DMS153 treated with DMSO at 0.1 percent for 48 hours (cell line): Measurements from ENCODE around the gene FAM81A.
"Not testable (repeated sequence)": the region's sequence is repeated elsewhere in the genome, so short reads cannot be mapped to it uniquely, and the experiment has no call there.

ENCODE experiments used
- DNase-seq: peaks from one replicate; lab custom pipeline; 2025; ENCODE audit not compliant: unreplicated experiment; lab: John Stamatoyannopoulos, UW

FAM81A gene

DNA sequence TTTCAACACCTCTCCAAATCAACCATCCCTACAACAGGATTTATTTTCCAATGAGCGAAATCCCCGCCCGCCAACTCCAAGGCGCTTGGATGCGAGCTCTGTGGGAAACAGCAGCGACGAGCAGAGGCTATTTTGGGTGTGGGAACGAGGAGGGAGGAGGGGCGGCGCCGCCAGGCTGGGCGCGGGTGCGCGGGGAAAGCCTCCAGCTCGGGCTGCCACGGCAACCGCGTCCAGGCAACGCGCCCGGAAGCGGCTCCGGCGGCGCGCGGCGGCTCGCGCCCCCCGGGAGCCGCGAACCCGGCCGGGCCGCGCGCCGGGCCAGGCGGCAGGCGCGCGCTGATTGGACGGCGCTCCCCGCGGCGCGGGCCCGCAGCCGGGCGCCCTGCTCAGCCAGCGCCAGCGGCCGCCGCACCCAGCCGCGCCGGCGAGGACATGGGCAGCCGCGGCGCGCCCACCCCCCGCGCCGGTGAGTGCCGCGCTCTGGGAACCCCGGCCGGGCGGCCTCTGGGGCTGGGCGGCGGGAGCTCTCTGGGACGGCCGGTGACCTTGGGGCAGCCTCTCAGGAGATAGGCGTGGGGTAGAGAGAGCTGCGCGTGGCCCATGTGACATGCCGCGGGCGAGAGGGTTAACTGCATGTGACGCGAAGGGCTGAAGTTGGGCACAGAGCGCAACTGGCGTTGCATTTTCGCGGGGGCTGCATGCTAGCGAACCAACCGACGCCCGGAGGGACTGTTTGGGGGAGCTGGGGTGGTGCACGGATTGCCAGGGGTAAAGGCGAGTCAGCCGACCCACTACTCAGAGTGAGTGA is at the start of gene FAM81A:
TSS of gene FAM81A (plus strand) at position 370 of the 808 bp plus-strand sequence. CDS start 20,441 bp downstream, outside the sequence.
- DNase-seq: peak; percentile 19

DNA sequence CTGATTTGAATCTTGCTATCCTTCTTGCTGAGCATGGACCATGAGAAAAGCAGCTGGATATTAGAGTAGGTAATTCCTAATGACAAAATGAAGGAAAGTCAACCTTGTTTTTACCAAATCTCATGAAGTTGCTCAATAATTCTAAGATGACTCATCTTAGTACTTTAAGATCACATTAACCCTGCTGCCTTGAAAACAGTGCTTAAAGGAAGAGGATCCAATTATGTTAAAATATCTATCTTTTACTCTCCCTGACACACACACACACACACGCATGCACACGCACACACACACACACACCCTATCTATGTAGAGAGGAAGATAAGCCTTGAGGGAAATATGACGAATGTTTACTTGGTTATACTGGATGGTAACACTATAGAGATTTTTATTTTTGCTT is 49.3 kb upstream of the FAM81A start:
- DNase-seq: no peak

DNA sequence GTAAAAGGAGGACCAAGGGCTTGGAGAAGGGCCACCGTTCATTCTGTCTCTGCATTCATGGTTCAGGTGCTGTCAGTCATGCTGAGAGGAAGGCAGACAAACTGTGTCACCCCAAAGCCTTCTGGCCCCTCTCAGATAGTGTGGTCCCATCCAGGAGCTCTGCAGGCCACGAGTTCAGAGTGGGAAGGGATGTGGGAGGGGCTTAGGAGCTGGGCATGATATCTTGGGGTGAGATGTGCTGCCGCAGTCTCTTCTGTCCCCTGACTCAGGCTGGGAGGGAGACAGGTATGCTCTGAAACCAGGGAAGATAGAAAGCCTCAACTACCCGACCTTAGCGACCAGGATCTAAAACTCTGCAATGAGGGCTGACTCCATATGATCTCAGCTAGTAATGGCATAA is 45.7 kb upstream of the FAM81A start:
- DNase-seq: no peak

GRCh38 chr15:59394166-59394661 is 43.8 kb upstream of the FAM81A start:
- DNase-seq: no peak

GRCh38 chr15:59396211-59396610 is 41.8 kb upstream of the FAM81A start:
- no peak for DNase-seq

DNA sequence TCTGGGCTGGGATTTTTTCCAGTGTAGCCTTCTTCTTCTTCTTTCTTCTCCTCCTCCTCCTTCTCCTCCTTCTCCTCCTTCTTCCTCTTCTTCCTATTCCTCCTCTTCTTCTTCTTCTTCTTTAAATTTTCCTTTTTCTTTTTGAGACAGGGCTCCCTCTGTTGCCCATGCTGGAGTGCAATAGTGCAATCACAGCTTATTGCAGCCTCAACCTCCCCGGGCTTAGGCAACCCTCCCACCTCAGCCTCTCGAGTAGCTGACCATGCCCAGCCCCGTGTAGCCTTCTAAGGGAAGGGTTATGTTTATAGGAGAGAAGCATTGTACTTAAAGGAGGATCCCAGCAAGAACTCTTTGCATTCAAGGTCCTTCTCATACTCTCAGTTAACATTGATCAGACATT is 41.3 kb upstream of the FAM81A start:
- DNase-seq: no peak

DNA sequence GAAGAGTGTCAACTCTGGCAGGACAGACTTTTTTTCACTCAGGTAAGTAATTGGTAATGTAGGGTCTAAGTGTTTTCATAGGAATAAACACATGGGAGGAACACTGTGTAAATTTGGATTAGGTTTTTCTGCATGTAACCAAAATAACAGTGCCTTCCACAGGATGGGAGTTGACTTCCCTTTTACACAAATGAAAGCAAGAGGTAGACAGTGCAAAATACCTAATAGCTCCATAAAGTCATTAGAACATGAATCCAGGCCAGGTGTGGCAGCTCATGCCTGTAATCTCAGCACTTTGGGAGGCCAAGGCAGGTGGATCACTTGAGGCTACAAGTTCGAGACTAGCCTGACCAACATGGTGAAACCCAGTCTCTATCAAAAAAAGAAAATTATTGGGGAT is 39.8 kb upstream of the FAM81A start:
- DNase-seq: no peak

DNA sequence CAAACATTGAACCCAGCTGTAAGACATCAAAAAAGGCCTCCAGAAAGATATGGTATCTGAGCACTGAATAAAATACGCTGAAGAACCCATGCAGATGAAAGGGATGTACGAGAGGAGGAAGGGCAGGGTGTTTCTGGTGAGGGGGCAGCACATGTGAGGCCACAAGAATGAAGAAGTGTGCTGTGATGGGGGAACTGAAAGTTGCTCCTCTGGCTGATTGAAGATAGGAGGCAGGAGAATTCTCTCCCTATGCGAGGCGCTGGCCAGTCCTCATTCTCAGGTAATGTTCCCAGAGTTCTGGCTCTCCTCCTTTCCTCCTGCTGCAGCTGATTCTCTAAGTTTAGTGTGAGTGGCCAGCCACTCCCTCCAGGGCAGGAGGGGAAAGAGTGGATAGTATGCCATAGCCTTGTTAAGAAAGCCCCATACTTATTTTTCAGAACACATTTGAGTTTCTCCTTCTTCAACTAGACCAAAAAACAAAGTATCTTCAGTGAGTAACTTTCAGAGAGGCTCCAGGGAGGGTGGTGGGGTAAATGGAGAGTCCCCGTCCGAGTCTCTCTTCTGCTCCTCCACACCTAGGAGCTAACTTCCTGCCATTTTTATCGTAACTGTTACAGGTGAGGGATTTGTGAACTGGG is 38.4 kb upstream of the FAM81A start:
- no peak for DNase-seq

DNA sequence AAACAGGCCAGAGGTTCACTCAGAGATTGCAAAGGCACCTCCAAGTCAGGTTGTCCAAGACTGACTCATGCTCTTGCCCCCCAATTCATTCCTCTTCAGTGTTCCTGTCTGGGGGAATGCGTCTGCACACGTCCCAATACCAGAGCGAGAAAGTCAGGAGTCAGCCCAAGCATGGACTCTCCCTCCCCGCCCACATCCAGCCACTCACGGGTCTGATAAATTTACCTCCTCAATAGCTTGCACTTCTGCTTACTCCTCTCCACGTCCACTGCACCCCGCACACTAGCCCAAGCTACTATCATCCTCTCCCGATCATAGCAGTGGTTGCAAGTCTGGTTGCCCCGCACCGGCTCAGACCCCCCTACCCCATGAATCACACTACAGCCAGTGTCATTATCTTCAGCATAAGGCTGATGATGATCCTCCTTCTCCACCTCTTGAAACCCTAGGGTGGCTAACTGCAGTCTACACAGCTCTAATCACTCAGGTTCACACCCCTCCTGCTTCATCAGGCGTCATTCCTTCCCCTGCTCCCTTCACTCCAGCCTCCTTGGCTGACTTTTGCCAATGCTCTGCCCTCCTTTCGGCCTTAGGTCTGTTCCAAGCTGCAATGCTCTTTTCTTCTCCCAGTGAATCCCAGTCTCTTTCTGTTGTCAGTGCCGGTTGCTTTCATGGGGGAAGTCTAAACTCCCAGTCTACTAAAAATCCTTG is 37.7 kb upstream of the FAM81A start:
- no peak for DNase-seq

- not testable (repeated sequence) for DNase-seq
These were observed 36.7 kb upstream of the FAM81A start for GRCh38 chr15:59401051-59401823.

DNA sequence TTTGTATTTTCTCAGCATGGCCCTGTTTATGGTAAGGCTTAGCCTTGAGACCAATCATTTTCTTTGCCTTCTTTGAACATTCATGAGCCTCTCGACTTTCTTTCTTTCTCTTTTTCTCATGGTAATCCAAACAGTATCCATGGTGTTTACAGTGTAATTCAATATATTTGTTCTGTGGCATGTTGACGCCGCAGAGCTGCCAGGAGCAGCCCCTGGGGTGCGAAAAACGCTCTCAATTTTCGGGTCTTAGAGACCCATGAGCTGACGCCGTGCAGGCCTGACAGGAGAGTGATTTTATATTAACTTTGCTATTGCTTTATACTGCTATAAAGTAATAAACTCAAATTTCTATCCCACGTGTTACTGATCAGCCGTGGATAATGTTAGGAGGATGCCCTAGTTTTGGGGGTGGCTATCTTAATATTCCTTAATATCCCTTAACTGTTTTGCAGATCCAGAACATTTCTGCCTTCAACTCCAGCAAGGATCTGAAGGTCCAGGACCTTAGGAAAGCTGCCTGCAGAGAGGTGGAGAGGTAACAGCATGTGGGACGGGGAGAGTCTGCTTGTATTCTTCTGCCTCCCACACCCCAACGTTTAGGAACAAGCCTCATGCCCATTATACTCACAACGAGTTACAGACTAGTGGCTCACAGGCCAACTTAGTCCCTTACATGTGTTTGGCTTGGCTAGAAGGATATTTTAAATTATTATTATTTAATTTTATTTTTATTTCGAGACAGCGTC is 36.0 kb upstream of the FAM81A start:
- peak; percentile 0 for DNase-seq

- DNase-seq: no peak
These were observed 32.9 kb upstream of the FAM81A start for GRCh38 chr15:59405079-59405478.

DNA sequence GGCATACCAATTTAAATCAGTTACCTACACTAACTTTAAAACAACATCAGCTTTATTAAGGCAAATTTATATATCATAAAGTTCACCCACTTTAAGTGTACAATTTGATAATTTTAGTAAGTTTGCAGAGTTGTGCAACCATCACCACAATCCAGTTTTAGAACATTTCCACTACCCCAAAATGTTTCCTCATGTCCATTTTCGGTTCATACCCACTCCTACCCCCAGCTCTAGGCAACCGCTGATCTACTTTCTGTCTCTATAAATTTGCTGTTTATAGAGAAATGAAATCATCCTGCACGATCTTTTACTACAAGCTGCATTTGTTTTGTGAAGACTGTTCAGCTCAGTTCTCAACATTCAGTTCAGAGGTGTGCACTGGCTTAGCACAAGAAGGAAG is 31.5 kb upstream of the FAM81A start:
- no peak for DNase-seq

DNA sequence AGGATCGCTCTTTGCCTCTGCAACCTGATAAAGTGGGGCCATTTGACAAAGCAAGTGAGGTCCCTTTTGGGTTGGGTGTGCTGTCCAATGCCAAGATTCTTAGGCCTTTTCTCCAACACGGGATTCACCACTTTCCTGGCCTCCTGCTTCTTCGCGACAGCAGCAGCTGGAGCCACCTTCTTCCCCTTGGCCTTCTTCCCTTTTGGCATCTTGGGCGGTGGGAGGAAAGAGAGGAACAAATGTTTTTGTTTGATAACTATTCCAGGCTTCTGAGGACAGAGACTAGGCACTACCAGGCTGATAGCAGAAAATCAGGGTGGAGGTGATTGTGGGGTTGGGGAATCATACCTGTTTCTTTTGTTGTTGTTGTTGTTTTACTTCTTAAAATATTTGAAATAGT is 30.0 kb upstream of the FAM81A start:
- no peak for DNase-seq

GRCh38 chr15:59410391-59410896 is 27.5 kb upstream of the FAM81A start:
- no peak for DNase-seq

GRCh38 chr15:59413577-59413976 is 24.4 kb upstream of the FAM81A start:
- DNase-seq: no peak

GRCh38 chr15:59416816-59417215 is 21.2 kb upstream of the FAM81A start:
- DNase-seq: no peak

GRCh38 chr15:59419170-59419569 is 18.8 kb upstream of the FAM81A start:
- no peak for DNase-seq

DNA sequence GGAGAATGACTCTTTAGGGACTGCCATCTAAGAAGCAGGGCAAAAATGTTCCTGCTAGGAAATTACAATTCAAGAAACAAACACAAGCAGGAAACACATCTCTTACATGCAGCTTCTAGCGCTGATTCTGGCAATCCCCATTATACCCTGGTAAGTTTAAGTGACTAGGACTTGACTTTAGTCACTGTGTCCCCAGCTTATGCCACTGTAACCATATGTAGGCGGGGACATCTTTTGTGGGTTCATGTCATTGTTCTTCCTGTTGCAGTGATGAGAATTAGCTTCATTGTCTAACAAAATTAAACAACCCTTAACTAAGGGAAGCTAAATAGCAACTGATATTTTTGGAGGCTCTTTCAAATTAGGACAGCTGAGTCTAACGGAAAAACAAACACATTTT is 17.9 kb upstream of the FAM81A start:
- no peak for DNase-seq

DNA sequence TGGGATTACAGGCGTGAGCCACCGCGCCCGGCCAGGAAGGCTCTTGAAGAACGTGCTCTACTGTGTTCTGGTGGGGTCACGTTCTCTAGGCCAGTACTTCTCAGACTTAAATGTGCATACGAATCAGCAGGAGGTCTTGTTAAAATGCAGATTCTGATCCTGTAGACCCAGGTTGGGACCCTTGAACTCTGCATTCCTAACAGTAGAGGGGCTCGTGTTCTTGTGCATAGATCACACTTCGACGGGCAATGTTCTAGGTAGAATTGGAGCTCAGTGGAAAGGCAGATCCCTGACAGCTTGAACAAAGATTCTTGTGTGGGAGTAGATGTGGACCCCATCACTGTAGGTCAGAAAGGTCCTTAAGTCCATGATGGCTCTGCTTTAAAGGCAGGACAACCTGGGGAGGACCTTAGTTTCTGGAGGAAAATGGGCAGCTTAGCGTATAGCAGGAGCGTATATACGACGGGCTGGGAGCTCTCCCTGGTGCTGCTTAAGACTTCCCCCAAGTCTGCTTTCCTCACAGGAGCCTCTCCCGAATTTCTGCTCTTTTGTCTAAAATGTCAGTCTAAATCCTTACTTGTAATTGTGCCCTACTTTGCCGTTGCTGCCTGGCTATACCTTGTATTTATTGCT is 16.9 kb upstream of the FAM81A start:
- no peak for DNase-seq
